DMS153 (cell line): ENCODE measurements around the gene PRKN.

Source experiments
- DNase-seq: peaks from one replicate; lab custom pipeline; 2025; lab: John Stamatoyannopoulos, UW

Gene PRKN

GRCh38 chr6:162118706-162119105 is 608.9 kb downstream of the PRKN start:
- DNase-seq: no peak

- no peak for DNase-seq
These were observed 610.6 kb downstream of the PRKN start for GRCh38 chr6:162116902-162117525.

- no peak for DNase-seq
These were observed 618.0 kb downstream of the PRKN start for GRCh38 chr6:162109480-162110050.

GRCh38 chr6:162108041-162108440 is 619.5 kb downstream of the PRKN start:
- no peak for DNase-seq

- DNase-seq: no peak
These were observed 627.5 kb downstream of the PRKN start for GRCh38 chr6:162100096-162100495.

- no peak for DNase-seq
These were observed 627.9 kb downstream of the PRKN start for GRCh38 chr6:162099685-162100084.

GRCh38 chr6:162092816-162093502 is 634.6 kb downstream of the PRKN start:
- no peak for DNase-seq

GRCh38 chr6:162090734-162091133 is 636.8 kb downstream of the PRKN start:
- DNase-seq: no peak

- DNase-seq: no peak
These were observed 639.5 kb downstream of the PRKN start for GRCh38 chr6:162088091-162088490.

GRCh38 chr6:162085561-162085960 is 642.0 kb downstream of the PRKN start:
- no peak for DNase-seq

GRCh38 chr6:162082520-162082919 is 645.0 kb downstream of the PRKN start:
- DNase-seq: no peak

GRCh38 chr6:162078667-162079066 is 648.9 kb downstream of the PRKN start:
- no peak for DNase-seq

GRCh38 chr6:162078126-162078525 is 649.4 kb downstream of the PRKN start:
- no peak for DNase-seq

GRCh38 chr6:162076816-162077215 is 650.8 kb downstream of the PRKN start:
- DNase-seq: no peak

GRCh38 chr6:162074641-162075275 is 652.8 kb downstream of the PRKN start:
- DNase-seq: no peak

GRCh38 chr6:162070639-162071038 is 656.9 kb downstream of the PRKN start:
- DNase-seq: no peak

- no peak for DNase-seq
These were observed 657.6 kb downstream of the PRKN start for GRCh38 chr6:162069995-162070394.

GRCh38 chr6:162068340-162068739 is 659.2 kb downstream of the PRKN start:
- no peak for DNase-seq

GRCh38 chr6:162063666-162064065 is 663.9 kb downstream of the PRKN start:
- DNase-seq: no peak

GRCh38 chr6:162058281-162058875 is 669.2 kb downstream of the PRKN start:
- DNase-seq: no peak

GRCh38 chr6:162056745-162057144 is 670.8 kb downstream of the PRKN start:
- no peak for DNase-seq

- DNase-seq: no peak
These were observed 671.5 kb downstream of the PRKN start for GRCh38 chr6:162056061-162056460.

- no peak for DNase-seq
These were observed 672.2 kb downstream of the PRKN start for GRCh38 chr6:162055365-162055764.
